Epithelial cell of proximal tubule (primary cell): ENCODE measurements around the gene LRRC8D. TPM values are rescaled to one million over a fixed set of nuclear protein-coding genes. Genes with fewer than 3 reads are reported as not detected.
"Not testable (repeated sequence)": the region's sequence is repeated elsewhere in the genome, so short reads cannot be mapped to it uniquely, and the experiment has no call there.

Experiments
- DNase-seq: peaks from one replicate; pipeline ENCODE4 v3.0.0-alpha.2; 2011; ENCODE audit warnings: low read depth
- H3K4me3 ChIP-seq: 2 replicates; pipeline ENCODE4 v1.5.1; 2011; ENCODE audit warnings: low read depth, mild to moderate bottlenecking, low read length
- CTCF ChIP-seq: conservative IDR thresholded peaks from 2 replicates; pipeline ENCODE4 v1.5.1; 2012; ENCODE audit warnings: low read depth, mild to moderate bottlenecking, low read length
- total RNA-seq: library from RNA; depleted of rRNA; stranded (reverse); fragments of >200 nt; gene quantifications from 2 replicates; pipeline ENCODE4 v1.2.3, GENCODE V29; 2015

LRRC8D gene
- 27.1 and 33.8 TPM in 2 replicates for total RNA-seq

DNA sequence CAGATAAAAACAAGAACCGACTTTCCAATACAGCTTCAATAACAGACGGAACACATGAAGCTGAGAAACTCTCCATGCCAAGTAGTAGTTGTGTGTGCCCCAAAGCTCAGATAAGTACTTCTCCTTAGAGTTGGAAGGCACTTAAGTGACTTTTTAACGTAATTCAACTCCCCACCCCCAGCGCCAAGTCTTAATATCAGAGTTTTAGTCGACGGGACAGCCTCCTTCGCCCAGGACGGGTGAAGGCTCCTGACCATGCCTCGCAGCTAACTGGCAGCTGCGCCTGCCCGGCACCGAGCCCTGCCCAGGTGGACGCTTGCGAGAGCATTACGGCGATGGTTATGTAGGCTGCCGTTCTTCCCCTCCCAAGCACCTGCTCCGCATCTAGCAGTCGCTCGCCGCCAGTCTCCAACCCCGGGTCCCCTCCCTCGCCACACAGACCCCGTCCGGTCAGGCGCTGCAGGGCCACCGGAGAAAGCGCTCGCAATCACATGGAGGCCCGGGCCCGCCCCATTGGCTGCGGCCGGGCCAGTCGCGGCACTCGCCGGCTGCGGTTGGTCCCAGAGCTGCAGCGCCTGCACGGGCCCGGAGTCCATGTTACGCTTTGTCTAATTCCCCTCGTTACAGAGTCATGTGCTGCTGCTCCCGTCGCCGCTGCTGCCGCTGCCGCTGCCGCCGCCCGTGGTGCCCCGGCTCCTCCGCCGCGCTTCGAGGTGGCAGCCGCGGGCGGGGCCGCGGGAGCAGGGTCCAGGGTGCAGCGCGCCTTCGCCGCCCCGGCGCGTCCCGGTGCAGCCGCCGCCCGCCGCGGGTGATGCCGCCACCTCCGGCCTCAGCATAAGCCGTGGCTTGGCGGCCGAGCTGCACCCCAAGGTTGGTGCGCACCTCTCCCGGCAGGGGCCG is at the start of gene LRRC8D:
Gene LRRC8D, plus strand, starts transcription at position 611 of the 900 bp plus-strand sequence. CDS start 112,037 bp downstream, outside the sequence.
- DNase-seq, result no peak
- H3K4me3 ChIP-seq, result peak within 1 kb of the TSS; percentile 63
- TF ChIP-seq CTCF, result no peak

DNA sequence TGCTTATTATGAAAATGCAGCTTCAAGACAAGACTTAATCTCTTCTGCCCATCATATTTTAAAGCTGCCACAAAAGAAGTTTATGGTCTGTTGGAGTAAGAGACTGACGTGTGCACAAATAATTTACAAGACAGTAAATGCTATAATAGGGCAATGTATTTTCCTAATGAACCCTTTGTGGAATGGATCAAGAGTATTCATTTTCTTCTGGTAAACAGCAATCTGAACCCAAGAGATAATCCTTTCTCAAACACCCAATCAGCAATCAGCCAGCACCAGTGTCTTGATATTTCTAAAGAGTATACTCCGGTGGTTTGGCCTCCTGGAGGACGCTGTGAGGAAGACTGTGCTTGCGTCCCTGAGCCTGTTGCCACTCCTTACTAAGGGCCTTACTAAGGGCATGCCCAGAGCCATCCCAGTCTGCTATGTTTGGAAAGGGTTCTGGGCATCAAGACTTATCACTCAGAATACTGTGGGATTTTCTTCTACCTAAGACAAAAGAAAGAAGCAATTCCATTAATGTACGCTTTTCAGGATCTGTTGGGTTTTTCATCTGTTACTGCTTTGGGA is 48.8 kb upstream of the LRRC8D start:
- H3K4me3 ChIP-seq, result no peak overlapping the region
- TF ChIP-seq CTCF, result no peak
- DNase-seq, result no peak

- DNase-seq, result not testable (repeated sequence)
These were observed 44.7 kb upstream of the LRRC8D start for GRCh38 chr1:89776104-89776503.

DNA sequence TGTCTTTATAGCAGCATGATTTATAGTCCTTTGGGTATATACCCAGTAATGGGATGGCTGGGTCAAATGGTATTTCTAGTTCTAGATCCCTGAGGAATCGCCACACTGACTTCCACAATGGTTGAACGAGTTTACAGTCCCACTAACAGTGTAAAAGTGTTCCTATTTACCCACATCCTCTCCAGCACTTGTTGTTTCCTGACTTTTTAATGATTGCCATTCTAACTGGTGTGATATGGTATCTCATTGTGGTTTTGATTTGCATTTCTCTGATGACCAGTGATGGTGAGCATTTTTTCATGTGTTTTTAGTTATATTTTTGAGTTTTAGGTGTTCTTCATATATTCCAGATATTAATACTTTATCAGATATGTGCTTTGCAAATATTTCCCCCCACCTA is 43.6 kb upstream of the LRRC8D start:
- not testable (repeated sequence) for H3K4me3 ChIP-seq, DNase-seq

More at GRCh38 chr1:89776104-89776503, 44.7 kb upstream of the LRRC8D start:
- H3K4me3 ChIP-seq, result not testable (repeated sequence)

DNA sequence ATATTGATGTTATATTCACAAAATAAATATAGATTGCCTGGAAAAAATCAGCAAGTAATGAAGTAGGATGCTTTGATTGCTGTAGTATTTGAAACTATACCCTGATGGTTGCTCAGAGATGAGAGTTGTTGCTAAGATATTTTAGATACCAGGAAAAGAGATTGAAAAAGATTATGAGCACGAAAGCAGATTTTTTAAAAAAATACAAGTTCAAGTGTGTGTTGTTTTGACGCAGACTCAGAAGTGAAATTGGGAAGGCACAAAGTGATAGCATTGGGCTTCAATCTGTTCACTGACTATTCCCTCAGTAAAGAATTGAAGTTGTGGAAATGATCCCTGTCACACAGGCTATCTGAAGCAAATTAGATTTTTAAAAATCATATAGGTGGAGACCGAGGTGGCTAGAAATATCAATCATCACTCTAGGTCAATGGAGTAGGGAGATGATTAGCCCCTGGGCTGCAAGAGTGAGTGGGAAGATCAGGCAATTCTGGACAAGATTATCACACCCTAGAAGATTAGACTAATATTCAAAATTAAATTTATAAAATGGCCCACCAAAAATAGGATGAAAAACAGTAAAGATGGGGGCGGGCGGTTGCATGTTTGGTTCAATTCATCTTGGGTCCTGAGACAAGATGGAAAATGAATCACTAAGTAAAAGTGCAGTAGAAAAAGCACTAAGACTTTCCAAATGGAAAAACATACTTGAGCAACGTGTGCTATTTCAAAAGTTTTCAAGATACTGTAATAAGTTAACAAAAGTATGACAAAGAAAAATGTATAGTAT is 41.5 kb upstream of the LRRC8D start:
- no peak overlapping the region for H3K4me3 ChIP-seq
- no peak for TF ChIP-seq CTCF
- DNase-seq, result no peak

- no peak overlapping the region for H3K4me3 ChIP-seq
- TF ChIP-seq CTCF, result peak; percentile 65
- DNase-seq, result peak; percentile 38
These were observed 40.1 kb upstream of the LRRC8D start for GRCh38 chr1:89780721-89781120.

DNA sequence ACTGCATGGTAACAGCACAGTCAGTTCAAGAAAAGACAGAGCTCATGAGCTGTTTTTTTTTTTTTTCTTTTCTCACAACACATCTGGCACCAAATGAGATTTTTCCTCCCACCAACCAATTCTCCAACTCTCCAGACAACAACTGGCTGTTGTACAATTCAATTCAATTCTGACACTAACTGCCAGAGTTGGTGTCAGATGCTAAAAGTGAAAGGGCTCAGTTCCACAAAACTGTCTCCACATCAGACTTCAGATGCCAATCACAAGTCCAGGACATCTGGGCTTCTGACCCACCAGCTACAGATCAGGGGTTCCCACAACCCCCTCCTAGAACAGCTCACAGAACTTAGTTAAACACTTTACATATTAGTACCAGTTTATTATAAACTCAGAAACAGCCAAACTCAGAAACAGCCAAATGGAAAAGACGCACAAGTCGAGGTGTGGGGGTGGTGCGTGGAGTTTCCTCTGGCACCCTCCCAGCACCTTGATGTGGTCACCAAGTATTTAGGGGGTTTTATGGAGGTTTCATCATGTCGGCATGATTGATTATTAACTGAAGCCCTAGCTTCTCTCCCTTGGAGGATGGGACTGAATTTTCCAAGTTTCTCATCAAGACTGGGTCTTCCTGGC is 39.2 kb upstream of the LRRC8D start:
- peak; percentile 80 for DNase-seq
- no peak for TF ChIP-seq CTCF
- peak overlapping the region; percentile 20 for H3K4me3 ChIP-seq
